ENCODE results near the gene ADM2. TPM values are rescaled to one million over a fixed set of nuclear protein-coding genes. Genes with fewer than 3 reads are reported as not detected.

The ADM2 gene
- total RNA-seq, 1 experiment from 2014 or later: 11.9 TPM

DNA sequence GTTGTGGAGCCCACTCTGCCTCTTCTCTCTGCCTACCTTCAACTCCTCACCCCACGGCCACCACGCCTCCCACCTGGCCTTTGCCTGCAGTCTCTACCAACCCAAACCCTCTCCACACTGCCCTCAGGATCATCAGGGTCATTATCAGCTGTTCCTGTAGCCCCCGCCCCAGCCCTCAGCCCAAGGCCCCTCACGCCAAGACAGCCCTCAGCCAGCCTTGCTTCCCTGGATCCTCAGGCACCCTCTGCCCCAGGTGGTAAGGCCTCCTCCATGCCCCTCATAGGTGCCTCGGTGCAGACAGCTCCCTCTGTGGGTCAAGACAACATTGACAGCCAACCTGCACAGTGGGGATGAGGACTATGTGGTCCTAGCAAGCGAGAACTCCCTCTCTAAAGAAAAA is 8.3 kb upstream of the ADM2 start:
- no peak overlapping the region for H3K56ac ChIP-seq (ENCODE audit: insufficient read length, low read depth, low read length)
- Mint-ChIP-seq H3K36me3 (ENCODE audit: insufficient read depth in 1 of 3, low read depth in 3 of 3) (peaks cover 0 to 7% (median 2%) of the 10 kb centered on the region in 3 experiments; a peak in 4 of 7 replicates), H3K27me3 (ENCODE audit: low read depth) (peaks cover 10% of the 10 kb centered on the region; the same call in 1 of the 2 replicates), H3K4me3 (peak overlapping the region; percentile 81 to 91), H3K27ac (peak overlapping the region in 1 of 3 experiments; percentile 18; a peak in 2 of 7 replicates), H3K4me1 (peaks cover 38 to 39% of the 10 kb centered on the region in 2 experiments), H3K9me3 (no peaks in the 10 kb centered on the region)
- no peak overlapping the region for H2AFZ ChIP-seq (ENCODE audit: low read length)
- no peak overlapping the region for H4K8ac ChIP-seq (replicated peaks; ENCODE audit: insufficient read length, low read depth, low read length)
- no peak for DNase-seq
- TF ChIP-seq, protein P1, sequence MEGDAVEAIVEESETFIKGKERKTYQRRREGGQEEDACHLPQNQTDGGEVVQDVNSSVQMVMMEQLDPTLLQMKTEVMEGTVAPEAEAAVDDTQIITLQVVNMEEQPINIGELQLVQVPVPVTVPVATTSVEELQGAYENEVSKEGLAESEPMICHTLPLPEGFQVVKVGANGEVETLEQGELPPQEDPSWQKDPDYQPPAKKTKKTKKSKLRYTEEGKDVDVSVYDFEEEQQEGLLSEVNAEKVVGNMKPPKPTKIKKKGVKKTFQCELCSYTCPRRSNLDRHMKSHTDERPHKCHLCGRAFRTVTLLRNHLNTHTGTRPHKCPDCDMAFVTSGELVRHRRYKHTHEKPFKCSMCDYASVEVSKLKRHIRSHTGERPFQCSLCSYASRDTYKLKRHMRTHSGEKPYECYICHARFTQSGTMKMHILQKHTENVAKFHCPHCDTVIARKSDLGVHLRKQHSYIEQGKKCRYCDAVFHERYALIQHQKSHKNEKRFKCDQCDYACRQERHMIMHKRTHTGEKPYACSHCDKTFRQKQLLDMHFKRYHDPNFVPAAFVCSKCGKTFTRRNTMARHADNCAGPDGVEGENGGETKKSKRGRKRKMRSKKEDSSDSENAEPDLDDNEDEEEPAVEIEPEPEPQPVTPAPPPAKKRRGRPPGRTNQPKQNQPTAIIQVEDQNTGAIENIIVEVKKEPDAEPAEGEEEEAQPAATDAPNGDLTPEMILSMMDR (conservative IDR thresholded peaks at IDR 0.05): peak; percentile 51
- H3K4me2 ChIP-seq (ENCODE audit: insufficient read depth, insufficient read length, low read length): no peak overlapping the region
- H3K27ac ChIP-seq (ENCODE audit: insufficient read length, low read depth, low read length): no peak overlapping the region
- no peaks in the 10 kb centered on the region for H3K27me3 ChIP-seq (ENCODE audit: insufficient read depth, low read length)
- H3K9me3 ChIP-seq (ENCODE audit: control insufficient read depth, low read depth, low read length): no peaks in the 10 kb centered on the region
- peaks cover 11% of the 10 kb centered on the region for H3K23me2 ChIP-seq (ENCODE audit: insufficient read length, low read depth, low read length, poor library complexity, severe bottlenecking)
- no peak overlapping the region for H3T11ph ChIP-seq (ENCODE audit: low read length)
- no peak overlapping the region for H3K18ac ChIP-seq (ENCODE audit: insufficient read length, low read depth, low read length)
- no peak overlapping the region for H2BK20ac ChIP-seq (ENCODE audit: low read depth, low read length, poor library complexity, severe bottlenecking)
- no peak overlapping the region for H2BK15ac ChIP-seq (ENCODE audit: low read depth, low read length)
- H3K4ac ChIP-seq (ENCODE audit: low read depth, low read length): no peak overlapping the region
- H2BK5ac ChIP-seq (ENCODE audit: insufficient read length, low read length): no peak overlapping the region
- peaks cover 16% of the 10 kb centered on the region; the same call in 1 of the 2 replicates for H3K79me2 ChIP-seq (ENCODE audit: insufficient read depth, low read length)
- H2AK5ac ChIP-seq (ENCODE audit: insufficient read length, low read length): no peak overlapping the region
- H3K79me1 ChIP-seq (ENCODE audit: insufficient read depth, low read depth, low read length, poor library complexity, severe bottlenecking): peaks cover 19% of the 10 kb centered on the region
- H4K91ac ChIP-seq (ENCODE audit: insufficient read length, low read depth, low read length): no peak overlapping the region
- no peaks in the 10 kb centered on the region; the same call in 1 of the 2 replicates for H3K4me1 ChIP-seq (ENCODE audit: insufficient read depth, low read length)
- no peak overlapping the region for H3K14ac ChIP-seq (ENCODE audit: insufficient read depth, low read length)
- H3K23ac ChIP-seq (ENCODE audit: insufficient read length, low read depth, low read length): no peak overlapping the region
- WGBS (ENCODE audit: extremely low coverage, insufficient read length, low lambda C conversion rate): no CpG with 5 or more reads among the region's 6 CpGs
- H2BK12ac ChIP-seq (ENCODE audit: insufficient read length, low read depth, low read length): no peak overlapping the region
- no peak overlapping the region for H2BK120ac ChIP-seq (ENCODE audit: low read depth, low read length, poor library complexity, severe bottlenecking)
- peaks cover 4% of the 10 kb centered on the region for H4K20me1 ChIP-seq (ENCODE audit: control insufficient read depth, insufficient read depth, insufficient read length)
- no peak overlapping the region for H3K9ac ChIP-seq (ENCODE audit: extremely low read depth, insufficient read length, low read length)
- no peak overlapping the region for H4K5ac ChIP-seq (ENCODE audit: insufficient read length, low read depth, low read length)
